Glomerular visceral epithelial cell (primary cell): Measurements from ENCODE around the gene CNIH1.

ENCODE experiments used
- DNase-seq: peaks from one replicate; pipeline ENCODE4 v3.0.0-alpha.2; 2016; ENCODE audit errors: extremely low spot score

CNIH1 gene

GRCh38 chr14:54440873-54441868 lies at the start of gene CNIH1:
CNIH1 (minus strand) TSS chr14:54441374; CDS start chr14:54441327, 47 bp downstream.
- DNase-seq: peak; percentile 95

DNA sequence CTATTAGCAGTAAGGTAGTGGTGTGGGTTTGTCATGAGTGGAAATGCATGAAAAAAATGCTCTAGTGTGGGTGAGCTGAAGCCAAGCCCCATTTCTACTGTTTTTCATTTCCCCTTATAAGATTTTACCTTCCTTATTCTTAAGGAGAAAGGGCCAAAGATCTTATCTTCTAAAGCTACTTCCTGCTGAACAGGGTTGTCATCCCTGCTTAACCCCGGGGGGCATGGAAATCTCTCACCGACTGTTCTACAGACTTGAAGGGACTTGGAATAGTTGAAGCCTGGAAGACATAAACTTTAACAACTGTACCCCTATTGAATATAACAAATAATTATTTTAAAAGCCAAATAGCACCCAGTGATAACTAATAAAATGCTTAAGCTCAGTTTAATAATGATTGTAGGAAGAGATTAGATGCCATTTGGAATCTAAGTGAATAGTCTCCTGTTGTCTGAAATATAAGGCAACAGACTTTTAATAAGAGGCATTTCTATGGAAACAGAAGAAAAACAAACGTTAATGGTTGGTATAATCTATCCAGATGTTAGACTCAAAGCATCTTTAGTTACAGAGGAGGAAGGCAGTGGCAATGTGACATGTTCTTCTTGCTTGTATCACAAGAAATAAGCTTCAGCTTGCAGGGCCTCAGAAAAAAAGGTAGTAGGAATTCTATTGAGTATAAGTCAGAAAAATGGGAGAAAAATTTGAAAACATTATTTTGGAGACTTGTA lies 49.4 kb upstream of the CNIH1 start:
- no peak for DNase-seq

DNA sequence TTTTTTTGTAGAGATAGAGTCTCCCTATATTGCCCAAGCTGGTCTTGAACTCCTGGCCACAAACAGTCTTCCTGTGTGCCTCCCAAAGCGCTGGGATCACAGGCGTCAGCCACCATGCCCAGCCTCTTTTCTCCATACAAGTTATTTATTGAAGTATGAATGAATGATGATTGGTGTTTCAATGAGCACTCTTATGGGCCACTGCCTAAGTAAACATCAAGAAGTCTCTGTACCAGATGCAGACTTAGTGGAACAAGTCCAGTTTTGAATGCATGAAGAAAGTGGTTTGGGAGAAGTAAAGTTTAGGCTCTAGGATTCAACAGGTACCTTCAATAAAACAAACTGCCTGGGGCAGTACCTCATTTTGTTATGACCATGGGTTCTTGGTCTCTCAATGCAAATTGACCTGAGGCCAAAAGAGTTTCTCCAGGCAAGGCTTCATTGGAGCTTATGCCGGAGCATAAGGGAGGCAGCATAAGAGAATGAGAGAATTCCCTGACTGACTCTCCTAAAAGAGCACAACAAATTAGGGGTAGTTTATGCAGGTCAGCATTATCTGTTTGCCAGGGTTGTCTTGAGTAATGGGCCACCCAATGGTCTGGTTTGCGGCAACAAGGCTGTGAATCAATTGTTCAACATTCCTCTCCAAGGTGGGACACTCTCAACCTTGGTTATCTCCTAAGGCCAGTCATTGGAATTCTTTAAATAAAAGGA lies 48.7 kb upstream of the CNIH1 start:
- DNase-seq: no peak

- DNase-seq: no peak
Observed at GRCh38 chr14:54489318-54489683, 48.1 kb upstream of the CNIH1 start.

DNA sequence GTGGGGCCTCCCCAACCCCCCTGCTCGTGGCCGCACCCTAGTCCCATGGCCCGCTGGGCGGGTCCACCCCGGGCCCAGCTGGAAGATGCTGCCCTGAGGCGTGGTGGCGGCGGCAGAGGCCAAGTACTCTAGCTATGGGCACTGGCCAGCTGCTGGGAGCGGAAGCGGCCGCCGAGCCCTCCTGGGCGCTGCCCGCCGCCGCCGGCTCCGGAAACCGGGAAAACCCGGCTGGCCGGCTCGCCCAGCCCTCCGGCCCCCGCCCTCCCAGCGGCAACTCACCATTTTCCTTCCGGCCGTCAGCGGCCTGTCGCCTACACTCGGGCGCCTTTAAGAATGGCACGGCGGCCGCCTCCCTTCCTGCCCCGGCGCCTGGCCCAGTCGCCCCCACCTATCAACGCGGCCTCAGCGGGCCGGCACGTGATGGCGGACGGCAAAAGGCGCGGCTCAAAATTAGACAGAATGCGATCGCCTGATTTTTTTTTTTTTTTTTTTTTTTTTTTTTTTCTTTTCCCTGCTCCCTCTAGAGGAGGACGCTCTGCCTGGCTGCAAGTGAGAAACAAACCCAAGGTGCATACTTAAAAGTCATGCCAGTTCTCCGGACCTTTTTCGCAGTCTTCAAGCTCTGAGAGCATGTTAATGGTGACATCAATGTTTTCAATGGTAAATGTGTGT lies 47.6 kb upstream of the CNIH1 start, which contains the start of gene GMFB:
Gene GMFB (minus strand): TSS at position 335 of the 672 bp plus-strand sequence. CDS start 53 bp downstream, at position 282.
- DNase-seq: peak; percentile 95

GRCh38 chr14:54488318-54488645 lies 47.1 kb upstream of the CNIH1 start:
- no peak for DNase-seq

DNA sequence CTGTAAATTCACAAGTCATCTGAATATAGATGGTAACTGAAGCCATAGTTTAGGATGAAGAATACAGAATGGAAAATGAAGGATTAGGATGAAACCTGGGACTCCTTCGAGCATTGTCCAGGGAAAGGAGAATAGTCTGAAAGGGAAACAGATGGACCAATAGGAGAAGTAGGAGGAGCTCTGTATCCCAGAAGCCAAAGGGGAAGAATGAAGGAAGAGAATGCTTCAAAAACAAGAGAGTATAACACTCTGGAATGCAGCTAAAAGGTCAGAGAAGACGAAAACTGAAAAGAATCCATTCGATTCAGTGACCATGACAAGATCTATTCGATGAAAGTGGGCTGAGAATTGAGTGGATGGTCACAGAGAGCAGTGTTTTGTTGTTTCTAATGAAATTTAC lies 46.6 kb upstream of the CNIH1 start:
- peak; percentile 46 for DNase-seq

DNA sequence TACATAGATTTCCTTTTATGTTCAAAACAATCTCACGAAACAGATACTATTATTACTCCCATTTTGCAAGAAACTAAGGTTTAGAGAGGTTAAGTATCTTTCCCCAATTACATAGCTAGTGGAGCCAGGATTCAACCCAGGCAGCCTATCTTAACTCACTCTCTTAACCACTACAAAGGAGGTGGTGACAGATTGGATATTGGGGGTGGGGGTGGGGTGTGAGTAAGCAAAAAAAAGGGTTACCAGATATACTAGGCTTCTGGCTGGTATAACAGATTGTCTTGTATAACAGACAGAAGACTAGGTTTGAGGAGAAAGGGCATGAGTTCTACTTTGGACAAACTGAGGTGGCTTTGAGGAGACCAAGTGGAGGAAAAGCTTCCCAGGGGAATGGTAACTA lies 45.5 kb upstream of the CNIH1 start:
- no peak for DNase-seq

- DNase-seq: peak; percentile 16
Observed at GRCh38 chr14:54483846-54484245, 42.7 kb upstream of the CNIH1 start.

DNA sequence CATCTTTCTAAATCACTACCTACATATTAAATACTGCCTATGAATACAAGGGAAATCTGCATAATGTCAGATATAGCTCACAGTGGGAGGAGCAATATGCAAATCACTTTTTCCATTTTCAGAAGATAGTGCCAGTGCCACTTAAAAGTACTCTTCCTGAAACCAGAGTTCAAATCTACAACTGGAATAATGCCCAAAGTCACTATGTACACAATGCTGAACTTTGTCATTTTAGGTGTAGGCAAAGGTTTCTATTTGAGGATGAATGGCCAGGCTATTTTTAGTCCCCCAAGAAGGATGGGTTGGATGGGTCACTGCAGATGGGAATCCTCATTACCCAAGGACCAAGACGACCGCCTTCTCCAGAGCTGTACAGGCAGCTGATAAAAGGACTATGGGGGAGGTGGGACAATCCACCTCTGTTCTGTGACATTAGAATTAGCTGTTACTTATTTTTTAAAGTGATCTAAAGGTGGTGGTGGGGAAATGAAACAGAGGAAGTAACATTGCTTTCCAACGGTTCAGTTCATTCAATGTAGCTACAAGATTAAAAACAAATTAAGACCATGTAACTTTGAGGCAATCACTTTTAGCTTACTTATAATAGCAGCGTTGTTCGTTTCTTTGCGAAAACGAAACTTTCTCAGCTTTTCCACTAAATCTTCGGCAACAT lies 42.0 kb upstream of the CNIH1 start:
- no peak for DNase-seq

- no peak for DNase-seq
Observed at GRCh38 chr14:54481695-54482094, 40.5 kb upstream of the CNIH1 start.

DNA sequence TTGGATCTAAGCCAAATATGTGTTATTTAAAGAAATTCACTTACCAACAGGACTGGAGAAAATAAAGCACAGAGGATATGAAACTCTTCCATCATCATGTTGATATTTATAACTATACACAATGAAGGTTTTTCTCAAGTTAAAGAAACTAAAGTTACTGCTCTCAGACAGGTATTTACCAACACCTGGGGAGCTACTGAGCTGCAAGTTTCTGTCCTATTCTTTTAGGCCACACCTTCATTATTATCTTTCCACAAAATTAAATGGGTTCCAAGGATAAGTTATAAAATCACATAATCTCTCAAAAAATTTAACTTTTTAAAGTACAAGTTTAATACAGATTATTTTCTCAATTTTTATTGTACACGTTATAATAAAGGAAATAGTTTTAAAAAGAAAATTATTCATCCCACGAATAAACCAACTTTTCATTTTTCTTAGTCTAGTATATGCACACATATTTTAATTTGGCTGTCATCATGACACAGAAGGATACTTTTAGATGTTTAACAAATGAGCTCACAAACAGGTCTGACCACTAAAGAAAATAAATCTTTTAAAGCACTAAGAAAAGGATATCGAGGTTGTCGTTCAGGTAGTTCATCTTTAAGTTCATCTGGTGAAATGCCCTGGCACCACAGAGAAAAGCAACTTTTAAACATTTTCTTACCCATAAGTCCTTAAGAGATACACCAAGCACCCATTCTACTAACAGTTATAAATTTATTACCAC lies 39.8 kb upstream of the CNIH1 start:
- DNase-seq: no peak

DNA sequence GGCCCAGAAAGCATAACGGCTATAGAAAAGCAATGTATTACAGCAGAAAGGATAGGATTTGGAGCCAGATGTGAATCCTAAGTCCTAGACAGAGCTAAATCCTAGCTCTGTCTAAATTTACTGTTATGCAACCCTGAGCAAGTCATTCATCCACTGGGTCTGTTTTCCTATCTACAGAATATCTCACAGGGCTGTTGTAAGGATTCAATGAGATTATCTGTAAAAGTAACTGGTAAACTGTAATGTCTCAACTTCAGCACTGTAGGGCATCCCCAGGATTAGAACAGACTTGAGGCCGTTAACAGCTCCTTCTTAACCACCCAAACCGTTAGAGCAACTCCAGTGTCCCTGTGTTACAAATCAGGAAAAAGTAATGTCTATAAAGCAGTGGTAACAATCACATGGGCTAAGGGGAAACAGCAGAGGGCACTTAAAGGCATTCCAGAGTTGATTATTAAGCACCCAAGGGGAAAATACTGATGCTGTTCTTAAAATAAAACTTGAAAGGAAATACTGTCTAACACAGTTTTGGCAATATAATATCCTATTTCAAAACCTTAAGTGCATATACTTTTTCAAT lies 37.6 kb upstream of the CNIH1 start:
- DNase-seq: no peak

- no peak for DNase-seq
Observed at GRCh38 chr14:54475911-54476310, 34.7 kb upstream of the CNIH1 start.

DNA sequence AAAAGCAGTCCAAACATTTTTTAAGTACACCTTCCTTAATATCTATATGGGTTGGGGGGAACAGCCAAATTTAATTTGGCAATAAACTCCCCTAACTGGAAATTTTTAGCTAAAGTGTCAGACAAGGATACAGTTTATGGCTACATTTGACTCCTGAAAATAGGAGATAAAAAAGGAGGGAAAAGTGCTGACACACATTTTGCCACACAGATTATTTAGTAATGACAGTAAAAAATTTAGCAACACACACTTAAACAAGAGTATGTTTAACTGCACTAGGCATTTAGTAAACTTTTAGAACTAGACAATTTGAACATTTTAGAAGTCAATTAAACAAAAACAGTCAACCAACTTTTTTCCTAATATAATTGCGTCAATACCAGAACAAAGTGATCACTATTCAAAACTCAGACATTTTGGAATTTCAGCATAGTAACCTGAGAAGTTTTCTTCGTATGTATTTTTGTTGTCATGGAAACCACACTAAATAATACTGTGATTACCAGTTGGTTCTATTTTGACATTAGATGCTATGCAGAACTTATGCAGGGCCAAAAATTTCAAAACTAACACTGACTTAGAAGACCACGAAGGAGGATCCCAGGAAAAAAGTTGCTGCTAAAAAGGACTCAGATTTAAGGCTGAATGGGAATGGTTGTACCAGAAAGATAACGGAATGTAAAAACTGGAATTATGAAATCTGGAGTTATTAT lies 34.2 kb upstream of the CNIH1 start:
- no peak for DNase-seq

- no peak for DNase-seq
Observed at GRCh38 chr14:54474232-54474793, 33.1 kb upstream of the CNIH1 start.

GRCh38 chr14:54472315-54472714 lies 31.1 kb upstream of the CNIH1 start:
- no peak for DNase-seq

DNA sequence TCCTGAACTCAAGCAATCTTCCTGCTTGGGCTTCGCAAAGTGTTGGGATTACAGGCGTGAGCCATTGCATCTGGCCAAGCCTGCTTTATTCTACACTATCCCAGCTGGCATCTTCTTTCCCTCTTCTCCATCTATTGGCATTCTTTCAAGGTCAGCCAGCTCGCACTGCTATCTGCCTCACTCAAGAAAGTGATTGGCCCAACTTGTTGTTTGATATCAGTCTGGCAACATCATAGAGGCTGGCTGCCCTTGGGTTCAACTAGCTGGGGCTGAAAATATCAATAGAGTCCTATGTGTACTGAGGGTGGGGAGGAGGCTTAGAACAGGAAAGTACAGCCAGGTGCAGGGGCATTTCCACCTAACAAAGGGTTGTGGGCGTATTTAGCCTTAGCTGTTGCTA lies 30.5 kb upstream of the CNIH1 start:
- DNase-seq: no peak

- DNase-seq: no peak
Observed at GRCh38 chr14:54470701-54471100, 29.5 kb upstream of the CNIH1 start.
